H9 (cell line): ENCODE measurements around the gene C1orf116. TPM values are rescaled to one million over a fixed set of nuclear protein-coding genes. Genes with fewer than 3 reads are reported as not detected.

ENCODE experiments used
- DNase-seq: peaks from one replicate; pipeline ENCODE4 v3.0.0-alpha.2; 2017
- H2AFZ ChIP-seq: one replicate; pipeline ENCODE4 v1.6.1; 2013; ENCODE audit warnings: mild to moderate bottlenecking, low read length, control low read depth, moderate library complexity
- H2AK5ac ChIP-seq: 2 replicates; pipeline ENCODE4 v1.6.1; 2013; ENCODE audit warnings: low read length, control low read depth, mixed read lengths; ENCODE audit not compliant: insufficient read length
- H2BK120ac ChIP-seq: one replicate; pipeline ENCODE4 v1.6.1; 2013; ENCODE audit warnings: low read depth, mild to moderate bottlenecking, low read length, control low read depth, inconsistent platforms; ENCODE audit not compliant: poor library complexity, severe bottlenecking
- H2BK12ac ChIP-seq: 2 replicates; pipeline ENCODE4 v1.6.1; 2013; ENCODE audit warnings: low read length, control low read depth, mixed read lengths, low read depth; ENCODE audit not compliant: insufficient read length
- H2BK15ac ChIP-seq: 2 replicates; pipeline ENCODE4 v1.6.1; 2013; ENCODE audit warnings: low read depth, low read length, control low read depth
- H2BK20ac ChIP-seq: one replicate; pipeline ENCODE4 v1.6.1; 2013; ENCODE audit warnings: low read depth, mild to moderate bottlenecking, low read length, control low read depth, inconsistent platforms; ENCODE audit not compliant: poor library complexity, severe bottlenecking
- H2BK5ac ChIP-seq: 2 replicates; pipeline ENCODE4 v1.6.1; 2013; ENCODE audit warnings: low read length, control low read depth, mixed read lengths; ENCODE audit not compliant: insufficient read length
- H3K14ac ChIP-seq: 2 replicates; pipeline ENCODE4 v1.6.1; 2013; ENCODE audit warnings: low read length, control low read depth; ENCODE audit not compliant: insufficient read depth
- H3K18ac ChIP-seq: 2 replicates; pipeline ENCODE4 v1.6.1; 2013; ENCODE audit warnings: low read depth, mild to moderate bottlenecking, mixed read lengths, low read length, control low read depth; ENCODE audit not compliant: insufficient read length
- H3K23ac ChIP-seq: 2 replicates; pipeline ENCODE4 v1.6.1; 2013; ENCODE audit warnings: low read length, control low read depth, mixed read lengths, low read depth; ENCODE audit not compliant: insufficient read length
- H3K23me2 ChIP-seq: 2 replicates; pipeline ENCODE4 v1.6.1; 2013; ENCODE audit warnings: low read depth, mild to moderate bottlenecking, mixed read lengths, low read length, control low read depth; ENCODE audit not compliant: insufficient read length, poor library complexity, severe bottlenecking
- H3K27ac ChIP-seq: 2 replicates; pipeline ENCODE4 v1.5.1; 2013; ENCODE audit warnings: low read length, control low read depth, mixed read lengths, low read depth; ENCODE audit not compliant: insufficient read length
- H3K27me3 ChIP-seq: 2 replicates; pipeline ENCODE4 v1.6.1; 2013; ENCODE audit warnings: low read length, control low read depth, inconsistent platforms; ENCODE audit not compliant: insufficient read depth
- H3K4ac ChIP-seq: 2 replicates; pipeline ENCODE4 v1.6.1; 2013; ENCODE audit warnings: low read depth, mild to moderate bottlenecking, control low read depth, inconsistent platforms, low read length, moderate library complexity
- H3K4me1 ChIP-seq: 2 replicates; pipeline ENCODE4 v1.6.1; 2013; ENCODE audit warnings: low read length, control low read depth, inconsistent platforms; ENCODE audit not compliant: insufficient read depth
- H3K4me2 ChIP-seq: 2 replicates; pipeline ENCODE4 v1.6.1; 2013; ENCODE audit warnings: low read length, control low read depth, mixed read lengths; ENCODE audit not compliant: insufficient read length, insufficient read depth
- H3K56ac ChIP-seq: 2 replicates; pipeline ENCODE4 v1.6.1; 2013; ENCODE audit warnings: low read depth, mild to moderate bottlenecking, mixed read lengths, low read length, control low read depth; ENCODE audit not compliant: insufficient read length
- H3K79me1 ChIP-seq: 2 replicates; pipeline ENCODE4 v1.6.1; 2013; ENCODE audit warnings: low read depth, mild to moderate bottlenecking, moderate library complexity, low read length, control low read depth, inconsistent platforms; ENCODE audit not compliant: insufficient read depth, poor library complexity, severe bottlenecking
- H3K79me2 ChIP-seq: 2 replicates; pipeline ENCODE4 v1.6.1; 2013; ENCODE audit warnings: low read length, control low read depth, inconsistent platforms; ENCODE audit not compliant: insufficient read depth
- H3K9ac ChIP-seq: 2 replicates; pipeline ENCODE4 v1.6.1; 2013; ENCODE audit warnings: low read length, control low read depth, mixed read lengths; ENCODE audit not compliant: insufficient read length; ENCODE audit errors: extremely low read depth
- H3K9me3 ChIP-seq: one replicate; pipeline ENCODE4 v1.6.1; 2013; ENCODE audit warnings: low read depth, low read length, inconsistent platforms; ENCODE audit not compliant: control insufficient read depth
- H3T11ph ChIP-seq: one replicate; pipeline ENCODE4 v1.6.1; 2013; ENCODE audit warnings: mild to moderate bottlenecking, low read length, control low read depth, inconsistent platforms
- H4K20me1 ChIP-seq: one replicate; pipeline ENCODE4 v1.6.1; 2013; ENCODE audit not compliant: control insufficient read depth, insufficient read length, insufficient read depth
- H4K5ac ChIP-seq: 2 replicates; pipeline ENCODE4 v1.6.1; 2013; ENCODE audit warnings: low read depth, mild to moderate bottlenecking, mixed read lengths, low read length, control low read depth; ENCODE audit not compliant: insufficient read length
- H4K8ac ChIP-seq: replicated peaks from 2 replicates; pipeline ENCODE4 v1.6.1; 2013; ENCODE audit warnings: low read length, control low read depth, mixed read lengths, low read depth; ENCODE audit not compliant: insufficient read length
- H4K91ac ChIP-seq: 2 replicates; pipeline ENCODE4 v1.6.1; 2013; ENCODE audit warnings: low read depth, mild to moderate bottlenecking, moderate library complexity, mixed read lengths, low read length, control low read depth; ENCODE audit not compliant: insufficient read length
- H3K27ac Mint-ChIP-seq, 3 experiments: 2 replicates in 2 of 3; 3 replicates in 1 of 3; pipeline ENCODE4 v1.8.0; 2020 to 2021; ENCODE audit warnings: mixed read lengths in 3 of 3, mild to moderate bottlenecking in 1 of 3, moderate library complexity in 1 of 3
- H3K27me3 Mint-ChIP-seq: 2 replicates; pipeline ENCODE4 v1.8.0; 2021; ENCODE audit warnings: low read depth, mild to moderate bottlenecking, moderate library complexity, mixed read lengths
- H3K36me3 Mint-ChIP-seq, 3 experiments: 2 replicates in 2 of 3; 3 replicates in 1 of 3; pipeline ENCODE4 v1.8.0; 2020 to 2021; ENCODE audit warnings: low read depth in 3 of 3, mixed read lengths in 3 of 3; ENCODE audit not compliant: insufficient read depth in 1 of 3
- H3K4me1 Mint-ChIP-seq, 2 experiments: 2 replicates each; pipeline ENCODE4 v1.8.0; 2020; ENCODE audit warnings: mixed read lengths in 2 of 2
- H3K4me3 Mint-ChIP-seq, 2 experiments: 2 replicates in 1 of 2; 3 replicates in 1 of 2; pipeline ENCODE4 v1.8.0; 2020 to 2021; ENCODE audit warnings: mild to moderate bottlenecking in 2 of 2, mixed read lengths in 2 of 2, moderate library complexity in 1 of 2
- H3K9me3 Mint-ChIP-seq, 2 experiments: 2 replicates in 1 of 2; 3 replicates in 1 of 2; pipeline ENCODE4 v1.8.0; 2020; ENCODE audit warnings: mild to moderate bottlenecking in 2 of 2, mixed read lengths in 2 of 2, moderate library complexity in 1 of 2
- WGBS: extraction: QIAGEN DNeasy Blood & Tissue Kit; methylation state at CpG from one replicate; pipeline ENCODE4 v1.1.7; 2013; ENCODE audit warnings: missing lambda C conversion rate, low lambda C conversion rate, mixed read lengths; ENCODE audit not compliant: insufficient read length; ENCODE audit errors: extremely low coverage; 5-methylcytosine and 5-hydroxymethylcytosine counted together
- total RNA-seq: library from RNA; stranded (reverse); gene quantifications from 2 replicates; pipeline ENCODE4 v1.2.1, GENCODE V29; 2021
- TF ChIP-seq, protein P1 (sequence below): fragments of 200-600 bp; sonication (generic); conservative IDR thresholded peaks from 3 replicates; pipeline ENCODE4 v1.8.0; 2021; ENCODE audit warnings: antibody characterized with exemption, mild to moderate bottlenecking

The C1orf116 gene
- total RNA-seq, 1 experiment from 2014 or later: 0.48 TPM

DNA sequence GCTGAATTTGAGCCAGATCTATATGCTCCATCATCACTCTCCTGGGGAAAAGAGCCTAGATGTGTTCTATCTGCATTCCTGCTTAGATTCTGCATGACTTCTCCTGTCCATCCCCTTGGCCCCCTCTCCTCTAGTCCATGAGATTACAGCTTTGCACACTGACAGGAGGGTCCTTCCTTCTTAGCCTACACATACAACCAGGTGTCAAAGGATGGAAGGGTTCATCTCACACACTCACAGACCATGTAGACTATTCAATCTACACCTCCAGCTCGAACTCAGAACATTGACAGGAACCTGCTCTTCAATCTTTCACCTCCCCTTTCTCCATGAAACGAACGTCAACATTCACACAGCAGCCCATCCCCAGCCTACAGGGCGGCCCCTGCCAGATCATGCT lies 13.8 kb downstream of the C1orf116 start:
- Histone ChIP-seq H3K4me1 (no peaks in the 10 kb centered on the region), H2BK120ac (no peak overlapping the region), H2BK5ac (no peak overlapping the region), H4K5ac (no peak overlapping the region), H3K27ac (no peak overlapping the region), H2BK15ac (no peak overlapping the region), H3K4me2 (no peak overlapping the region), H2AFZ (no peak overlapping the region), H2AK5ac (no peak overlapping the region), H3K79me2 (no peaks in the 10 kb centered on the region), H3K27me3 (no peaks in the 10 kb centered on the region), H3K14ac (no peak overlapping the region), H3K9ac (no peak overlapping the region), H4K20me1 (no peaks in the 10 kb centered on the region), H4K8ac (no peak overlapping the region), H3K9me3 (no peaks in the 10 kb centered on the region), H2BK20ac (no peak overlapping the region), H2BK12ac (no peak overlapping the region), H3K18ac (no peak overlapping the region), H3K79me1 (no peaks in the 10 kb centered on the region), H3K56ac (no peak overlapping the region), H4K91ac (no peak overlapping the region), H3K4ac (no peak overlapping the region), H3K23ac (no peak overlapping the region), H3T11ph (no peak overlapping the region), H3K23me2 (no peaks in the 10 kb centered on the region)
- H3K36me3 Mint-ChIP-seq: peaks cover 0 to 2% (median 0%) of the 10 kb centered on the region in 3 experiments; a peak in 1 of 7 replicates
- no peak overlapping the region for H3K27ac Mint-ChIP-seq
- peaks cover 24% of the 10 kb centered on the region for H3K27me3 Mint-ChIP-seq
- no peak for DNase-seq
- TF ChIP-seq, protein P1, sequence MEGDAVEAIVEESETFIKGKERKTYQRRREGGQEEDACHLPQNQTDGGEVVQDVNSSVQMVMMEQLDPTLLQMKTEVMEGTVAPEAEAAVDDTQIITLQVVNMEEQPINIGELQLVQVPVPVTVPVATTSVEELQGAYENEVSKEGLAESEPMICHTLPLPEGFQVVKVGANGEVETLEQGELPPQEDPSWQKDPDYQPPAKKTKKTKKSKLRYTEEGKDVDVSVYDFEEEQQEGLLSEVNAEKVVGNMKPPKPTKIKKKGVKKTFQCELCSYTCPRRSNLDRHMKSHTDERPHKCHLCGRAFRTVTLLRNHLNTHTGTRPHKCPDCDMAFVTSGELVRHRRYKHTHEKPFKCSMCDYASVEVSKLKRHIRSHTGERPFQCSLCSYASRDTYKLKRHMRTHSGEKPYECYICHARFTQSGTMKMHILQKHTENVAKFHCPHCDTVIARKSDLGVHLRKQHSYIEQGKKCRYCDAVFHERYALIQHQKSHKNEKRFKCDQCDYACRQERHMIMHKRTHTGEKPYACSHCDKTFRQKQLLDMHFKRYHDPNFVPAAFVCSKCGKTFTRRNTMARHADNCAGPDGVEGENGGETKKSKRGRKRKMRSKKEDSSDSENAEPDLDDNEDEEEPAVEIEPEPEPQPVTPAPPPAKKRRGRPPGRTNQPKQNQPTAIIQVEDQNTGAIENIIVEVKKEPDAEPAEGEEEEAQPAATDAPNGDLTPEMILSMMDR: no peak
- H3K4me3 Mint-ChIP-seq: no peak overlapping the region
- no peaks in the 10 kb centered on the region for H3K4me1 Mint-ChIP-seq
- H3K9me3 Mint-ChIP-seq: no peaks in the 10 kb centered on the region
- no CpG with 5 or more reads among the region's 4 CpGs for WGBS
